ENCODE data around the gene HEPHL1.

DNA sequence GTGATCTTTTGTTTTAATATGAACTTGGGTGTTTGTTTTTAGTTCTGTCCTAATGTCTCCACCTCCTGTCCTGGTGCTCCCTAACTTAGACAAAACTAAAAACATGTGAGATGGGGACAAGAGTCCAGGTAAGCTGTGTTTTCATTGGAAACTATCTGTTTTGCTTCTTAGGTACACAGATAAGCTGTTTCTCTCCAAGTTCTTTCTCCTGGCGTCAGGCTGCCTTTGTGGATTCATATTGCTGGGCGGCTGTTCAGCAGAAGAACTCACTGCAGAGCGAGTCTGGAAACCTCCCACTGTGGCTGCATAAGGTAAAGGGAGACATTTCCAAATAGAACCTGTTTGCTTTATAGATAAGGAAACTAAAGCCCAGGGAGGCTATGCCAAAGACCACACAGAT is 132.2 kb downstream of the HEPHL1 start:
- TF ChIP-seq, protein P1, sequence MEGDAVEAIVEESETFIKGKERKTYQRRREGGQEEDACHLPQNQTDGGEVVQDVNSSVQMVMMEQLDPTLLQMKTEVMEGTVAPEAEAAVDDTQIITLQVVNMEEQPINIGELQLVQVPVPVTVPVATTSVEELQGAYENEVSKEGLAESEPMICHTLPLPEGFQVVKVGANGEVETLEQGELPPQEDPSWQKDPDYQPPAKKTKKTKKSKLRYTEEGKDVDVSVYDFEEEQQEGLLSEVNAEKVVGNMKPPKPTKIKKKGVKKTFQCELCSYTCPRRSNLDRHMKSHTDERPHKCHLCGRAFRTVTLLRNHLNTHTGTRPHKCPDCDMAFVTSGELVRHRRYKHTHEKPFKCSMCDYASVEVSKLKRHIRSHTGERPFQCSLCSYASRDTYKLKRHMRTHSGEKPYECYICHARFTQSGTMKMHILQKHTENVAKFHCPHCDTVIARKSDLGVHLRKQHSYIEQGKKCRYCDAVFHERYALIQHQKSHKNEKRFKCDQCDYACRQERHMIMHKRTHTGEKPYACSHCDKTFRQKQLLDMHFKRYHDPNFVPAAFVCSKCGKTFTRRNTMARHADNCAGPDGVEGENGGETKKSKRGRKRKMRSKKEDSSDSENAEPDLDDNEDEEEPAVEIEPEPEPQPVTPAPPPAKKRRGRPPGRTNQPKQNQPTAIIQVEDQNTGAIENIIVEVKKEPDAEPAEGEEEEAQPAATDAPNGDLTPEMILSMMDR (conservative IDR thresholded peaks at IDR 0.05; ENCODE audit: low read depth in 2 of 2), result no peak
- TF ChIP-seq POLR2AphosphoS5 (IDR thresholded peaks at IDR 0.05; ENCODE audit: low read depth) (no peak), NANOG (IDR thresholded peaks at IDR 0.05; ENCODE audit: borderline replicate concordance) (no peak), CREB1 (CRISPR knock-in tag; IDR thresholded peaks at IDR 0.05; ENCODE audit: low read depth) (no peak), REST (IDR thresholded peaks at IDR 0.05; ENCODE audit: unreplicated experiment) (no peak)
- TF ChIP-seq, protein P2, sequence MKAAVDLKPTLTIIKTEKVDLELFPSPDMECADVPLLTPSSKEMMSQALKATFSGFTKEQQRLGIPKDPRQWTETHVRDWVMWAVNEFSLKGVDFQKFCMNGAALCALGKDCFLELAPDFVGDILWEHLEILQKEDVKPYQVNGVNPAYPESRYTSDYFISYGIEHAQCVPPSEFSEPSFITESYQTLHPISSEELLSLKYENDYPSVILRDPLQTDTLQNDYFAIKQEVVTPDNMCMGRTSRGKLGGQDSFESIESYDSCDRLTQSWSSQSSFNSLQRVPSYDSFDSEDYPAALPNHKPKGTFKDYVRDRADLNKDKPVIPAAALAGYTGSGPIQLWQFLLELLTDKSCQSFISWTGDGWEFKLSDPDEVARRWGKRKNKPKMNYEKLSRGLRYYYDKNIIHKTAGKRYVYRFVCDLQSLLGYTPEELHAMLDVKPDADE (IDR thresholded peaks at IDR 0.05), result no peak
